HG03097 (cell line): ENCODE measurements around the gene XXYLT1.

Experiments
- ATAC-seq: cut with Tn5 transposase; IDR thresholded peaks from one replicate; pipeline ENCODE4 v1.9.1; 2021; ENCODE audit not compliant: unreplicated experiment, low FRiP score

XXYLT1 gene

DNA sequence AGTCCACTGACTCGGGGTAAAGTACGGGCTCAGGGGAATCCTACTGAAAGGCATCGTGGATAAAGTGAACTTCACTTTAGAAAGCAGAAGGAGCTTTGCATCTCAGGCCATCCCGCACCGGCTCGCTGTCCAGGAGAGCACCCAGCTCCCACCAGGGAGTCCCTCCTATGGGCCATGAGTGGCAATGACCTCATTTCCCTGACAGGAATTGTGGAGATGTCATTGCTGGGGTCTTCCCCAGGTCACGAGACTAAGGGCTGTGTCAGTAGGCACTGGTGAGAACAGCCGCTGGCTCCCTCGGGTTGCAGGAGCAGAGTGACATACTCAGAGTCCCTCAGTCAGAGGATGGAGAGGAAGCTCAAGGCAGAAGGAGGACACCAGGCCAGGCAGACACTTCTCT, 97.3 kb downstream of the XXYLT1 start:
- ATAC-seq, result no peak

DNA sequence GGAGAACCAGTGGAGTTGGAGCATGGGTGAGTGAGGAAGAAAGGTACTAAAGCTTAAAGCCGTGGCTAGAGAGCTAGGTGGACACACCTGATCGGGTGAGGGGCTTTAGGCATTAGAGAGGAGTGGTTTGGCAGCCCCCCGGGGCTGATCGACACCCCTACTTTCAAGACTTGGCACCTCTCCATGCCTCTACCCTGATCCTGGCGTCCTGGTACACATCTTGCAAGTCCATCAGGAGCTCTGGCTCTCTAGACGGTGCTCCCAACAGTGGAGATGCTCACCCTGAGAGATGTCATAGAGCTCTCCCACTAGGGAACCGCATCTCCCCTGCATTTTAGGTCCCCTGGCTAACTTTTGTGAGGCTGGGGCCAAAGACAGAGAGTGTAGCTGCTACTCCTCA, 98.1 kb downstream of the XXYLT1 start:
- no peak for ATAC-seq

DNA sequence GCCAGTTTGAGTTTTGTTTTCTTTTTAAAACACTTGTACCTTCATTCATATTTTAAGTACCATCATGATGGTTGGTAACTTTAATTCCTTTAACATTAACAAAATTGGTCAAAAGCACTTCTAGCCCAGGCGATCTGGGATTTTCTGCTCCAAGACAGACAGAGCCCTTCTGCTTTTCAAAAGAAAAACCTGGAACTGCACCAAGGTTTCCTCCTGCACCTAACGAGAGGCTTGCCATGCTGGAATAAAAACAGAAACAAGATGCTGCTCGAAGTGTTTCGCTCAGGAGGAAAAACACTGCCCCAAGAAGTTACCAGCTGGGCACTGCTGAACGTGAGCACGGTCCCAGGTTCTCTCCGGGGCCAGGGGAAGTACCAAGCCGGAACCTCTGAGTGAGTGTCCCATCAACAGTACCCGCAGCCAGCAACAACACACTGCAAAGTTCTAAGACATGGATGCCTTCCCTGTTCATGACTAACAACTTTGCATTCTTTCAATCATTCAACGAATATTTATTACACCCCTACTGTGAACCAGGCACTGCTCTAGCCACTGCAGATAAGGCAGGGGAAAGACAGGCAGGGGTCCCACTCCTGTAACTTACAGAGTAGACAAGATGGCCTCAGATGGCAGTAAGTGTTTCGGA, 98.8 kb downstream of the XXYLT1 start:
- no peak for ATAC-seq

DNA sequence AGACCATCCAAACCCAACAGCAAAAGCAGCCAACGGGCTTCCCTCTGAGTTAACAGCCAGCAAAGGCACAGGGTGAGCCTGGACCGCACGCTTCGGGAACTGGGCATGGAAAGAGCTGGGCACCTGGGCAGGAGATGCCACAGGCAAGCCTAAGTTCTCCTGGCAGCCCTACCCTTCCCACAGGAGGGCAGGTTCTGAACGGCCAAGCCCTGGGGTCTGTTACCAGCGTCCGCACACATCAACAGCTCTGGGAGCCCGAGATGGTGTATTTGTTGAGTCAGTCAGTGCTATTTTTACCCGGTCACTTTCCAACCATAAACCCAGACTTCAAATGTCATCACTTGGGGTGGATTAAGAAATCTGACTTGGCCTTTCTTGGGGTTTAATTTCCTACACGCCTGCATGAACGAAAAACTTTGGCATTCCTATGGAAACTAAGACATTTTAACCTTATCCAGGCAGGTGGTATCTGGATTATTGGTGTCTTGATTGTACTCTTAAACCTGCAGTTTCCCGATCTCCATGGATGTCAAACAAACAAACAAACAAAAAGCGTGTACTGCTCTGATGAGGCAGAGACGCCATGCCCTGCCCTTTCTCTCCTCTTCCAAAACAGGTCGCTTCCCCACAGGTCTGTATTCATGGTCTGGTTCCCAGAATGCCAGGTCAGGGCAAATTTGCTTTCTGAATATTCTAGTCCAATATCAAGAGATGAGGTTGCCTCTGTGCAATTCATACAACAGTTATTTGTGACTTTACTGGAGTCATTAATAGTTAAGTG, 99.7 kb downstream of the XXYLT1 start:
- ATAC-seq, result no peak

DNA sequence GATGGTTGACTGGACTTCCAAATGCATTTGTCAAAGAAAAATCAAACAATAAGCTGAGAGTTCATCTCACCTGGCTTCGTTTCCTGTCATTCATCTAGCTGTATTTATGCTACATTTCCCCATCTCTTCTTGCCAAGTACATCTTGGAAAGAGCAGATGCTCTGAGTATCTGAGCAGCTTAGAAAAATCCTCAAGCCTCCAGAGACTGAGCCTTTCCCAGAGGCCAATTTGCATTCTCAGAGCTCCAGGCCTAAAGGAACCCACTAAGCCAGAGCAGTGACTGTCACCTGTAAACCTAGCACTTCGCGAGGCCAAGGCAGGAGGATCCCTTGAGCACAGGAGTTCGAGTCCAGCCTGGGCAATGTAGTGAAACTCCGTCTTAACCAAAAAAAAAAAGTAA, 100.5 kb downstream of the XXYLT1 start:
- no peak for ATAC-seq

DNA sequence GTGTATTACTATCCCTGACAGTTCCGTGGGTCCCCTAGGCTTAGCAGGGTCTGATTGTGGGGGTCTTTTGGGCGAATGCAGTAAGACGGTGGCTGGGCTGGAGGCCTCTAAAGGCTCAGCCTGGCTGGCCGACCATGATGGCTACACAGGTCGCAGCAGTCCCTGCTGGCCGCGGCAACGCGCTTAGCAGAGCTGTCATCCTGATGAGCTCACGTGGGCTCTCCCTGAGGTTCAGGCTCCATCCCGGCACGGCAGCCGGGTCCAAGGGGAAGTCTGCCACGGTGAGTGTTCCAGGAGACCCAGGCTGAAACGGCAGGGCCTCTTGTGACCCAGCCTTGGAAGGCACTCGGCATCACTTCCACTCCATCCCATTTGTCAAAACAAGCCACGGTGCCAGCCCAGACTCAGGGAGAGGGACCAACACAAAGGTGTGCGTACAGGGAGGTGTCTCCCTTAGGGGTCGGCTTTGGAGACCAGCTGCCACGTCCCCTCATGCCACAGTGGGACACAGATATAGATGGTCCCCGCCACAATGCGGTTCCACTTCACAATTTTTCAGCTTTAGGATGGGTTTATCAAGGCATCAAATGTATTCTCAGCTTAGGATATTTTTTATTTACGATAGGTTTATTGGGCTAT, 101.8 kb downstream of the XXYLT1 start:
- ATAC-seq, result no peak

DNA sequence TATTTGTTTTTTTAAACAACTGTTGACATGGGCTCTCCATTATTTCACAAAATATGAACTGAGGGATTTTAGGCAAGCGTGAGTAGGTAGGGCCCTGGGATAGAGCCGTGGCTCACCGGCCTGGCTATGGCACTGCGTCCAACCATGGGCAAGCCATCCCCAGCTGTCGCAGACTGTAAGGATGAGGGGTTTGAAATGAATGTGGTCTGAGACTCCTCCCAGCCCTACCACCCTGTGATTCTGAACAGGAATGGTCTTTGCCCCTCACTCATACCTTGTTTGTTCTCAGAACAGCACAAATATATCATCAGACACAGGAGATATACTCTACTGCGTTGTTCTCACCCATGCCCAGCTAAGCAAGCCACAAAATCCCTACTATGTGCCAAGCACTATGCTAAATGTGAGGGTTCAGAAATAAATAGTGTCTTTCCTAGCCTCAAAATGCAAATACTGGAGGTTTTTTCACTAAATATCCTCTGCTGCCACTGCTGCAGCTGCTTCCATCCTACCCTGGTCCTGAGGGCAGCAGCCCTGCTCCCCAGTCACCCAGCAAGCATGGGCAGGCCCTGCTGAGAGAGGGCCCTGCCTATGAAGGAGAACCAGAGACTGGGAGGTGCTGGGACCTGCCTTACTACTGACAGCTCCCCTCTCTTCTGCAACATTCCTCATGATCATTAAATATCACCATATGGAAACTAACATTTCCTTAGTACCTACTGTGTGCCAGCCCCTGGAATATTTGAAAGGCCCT, 102.8 kb downstream of the XXYLT1 start:
- no peak for ATAC-seq

DNA sequence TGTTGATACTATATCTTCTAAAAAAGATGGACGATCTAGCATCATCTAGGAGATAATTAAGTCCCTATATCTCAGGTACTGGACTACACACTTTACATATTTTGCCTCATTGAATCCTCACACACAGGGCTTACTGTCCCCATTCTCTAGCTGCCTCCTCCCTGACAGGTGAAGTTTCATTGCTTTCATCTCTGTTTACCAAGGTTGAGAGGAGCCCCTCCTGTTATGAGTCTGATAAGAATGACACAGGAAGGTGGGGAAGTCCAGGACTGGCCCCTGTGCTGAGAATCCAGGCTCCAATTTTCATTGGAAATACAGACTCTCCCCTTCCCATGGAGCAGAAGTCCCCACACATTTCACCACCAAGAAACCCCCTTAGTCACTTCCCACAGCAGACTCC, 105.2 kb downstream of the XXYLT1 start:
- no peak for ATAC-seq

DNA sequence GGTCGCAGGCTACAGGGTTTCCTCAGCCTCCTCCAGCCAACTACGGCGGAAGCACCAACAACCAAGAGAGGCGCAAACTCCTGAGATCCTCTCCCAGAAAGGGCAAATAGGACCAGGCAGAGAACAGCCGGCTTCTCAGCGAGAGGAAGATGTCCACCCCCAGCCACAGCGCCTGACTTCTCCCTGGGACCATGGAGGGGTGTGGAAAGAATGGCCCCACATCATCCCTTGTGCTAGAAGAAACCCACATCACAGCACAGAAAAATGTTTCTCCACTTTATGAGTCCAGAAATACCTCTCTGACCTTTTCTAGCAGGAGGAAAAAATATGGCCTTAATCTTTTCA, 105.7 kb downstream of the XXYLT1 start:
- ATAC-seq, result no peak

DNA sequence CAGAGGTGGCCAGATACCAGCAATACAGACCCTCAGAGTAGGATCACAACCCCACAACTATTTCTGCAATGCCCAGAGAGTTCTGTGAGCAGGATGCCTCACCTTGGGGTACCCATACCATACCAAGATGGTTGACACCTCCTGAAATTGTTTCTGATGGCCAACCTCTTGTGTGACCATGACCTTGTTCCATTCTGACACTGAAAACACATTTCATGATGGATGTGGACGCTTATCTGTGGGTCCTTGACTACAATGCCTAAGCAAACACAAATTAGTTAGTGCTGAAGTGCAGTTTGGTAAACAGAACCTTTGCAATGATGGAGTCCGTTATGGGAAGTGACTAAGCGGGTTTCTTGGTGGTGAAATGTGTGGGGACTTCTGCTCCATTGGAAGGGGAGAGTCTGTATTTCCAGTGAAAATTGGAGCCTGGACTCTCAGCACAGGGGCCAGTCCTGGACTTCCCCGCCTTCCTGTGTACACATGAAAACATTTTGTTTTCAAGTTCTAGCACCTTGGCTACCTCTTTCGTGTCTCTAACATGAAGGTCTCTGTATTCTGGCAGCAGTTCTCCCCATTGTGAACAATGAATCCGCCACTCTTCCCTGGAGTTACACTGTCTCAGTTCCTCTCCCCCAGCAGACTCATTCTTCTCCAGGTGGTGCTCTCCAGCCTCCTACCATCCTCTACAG, 106.2 kb downstream of the XXYLT1 start:
- ATAC-seq, result no peak

DNA sequence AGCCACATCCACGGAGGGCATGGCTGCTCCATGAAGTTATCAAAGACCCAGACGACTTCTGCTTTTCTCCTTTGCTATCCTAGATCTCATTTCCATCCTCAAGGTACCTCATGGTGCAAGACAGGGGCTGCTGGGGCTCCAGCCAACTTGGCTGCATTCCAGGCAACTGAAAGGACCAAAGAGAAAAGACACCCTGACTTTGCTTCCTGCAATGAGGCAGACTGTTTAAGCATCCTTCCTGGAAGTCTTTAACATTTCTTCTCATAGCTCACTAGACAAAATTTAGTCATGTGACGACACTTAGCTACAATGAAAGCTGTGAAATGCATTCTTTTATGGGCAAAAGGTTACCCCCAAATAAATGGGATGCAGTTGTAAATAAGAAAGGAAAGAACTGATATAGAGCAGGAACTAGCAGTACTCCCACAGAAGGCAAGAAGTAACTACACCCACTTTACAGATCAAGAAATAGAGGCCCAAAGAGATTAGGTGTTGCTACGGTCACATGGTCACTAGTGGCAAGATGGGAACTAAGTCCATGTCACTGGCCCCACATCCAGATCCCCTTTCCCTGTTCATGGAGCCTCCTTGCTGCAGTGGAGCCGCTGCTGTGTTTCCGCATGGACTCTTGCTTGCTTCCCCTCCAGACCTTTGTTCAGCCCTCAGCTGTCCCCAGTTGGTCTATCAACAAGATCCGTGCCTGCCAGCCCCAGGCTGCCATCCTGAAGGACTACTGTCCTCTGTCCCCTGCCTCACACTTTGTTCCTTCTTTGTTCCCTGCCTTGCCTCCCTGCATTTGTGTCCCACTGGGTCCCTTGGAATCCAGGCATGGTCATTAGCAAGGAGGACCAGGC, 107.0 kb downstream of the XXYLT1 start:
- ATAC-seq, result no peak

DNA sequence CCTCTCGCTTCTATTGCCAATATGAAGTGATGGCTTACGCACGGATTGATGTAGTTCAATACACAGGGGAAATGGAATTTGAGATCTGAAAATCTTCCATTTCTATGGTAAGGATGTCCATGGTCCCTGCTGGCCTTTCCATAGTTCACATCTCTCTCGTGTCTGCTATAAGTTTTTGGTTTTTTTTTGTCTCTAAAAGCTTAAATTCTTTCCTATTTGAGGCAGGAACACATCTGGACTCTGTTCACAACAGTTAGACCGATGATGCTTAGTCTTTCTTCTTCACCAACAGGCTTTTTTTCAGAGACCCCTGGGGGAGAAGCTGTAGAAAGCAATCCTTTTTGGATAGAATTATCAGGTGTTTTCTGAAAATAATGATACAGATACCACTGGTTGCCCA, 108.1 kb downstream of the XXYLT1 start:
- ATAC-seq, result no peak

DNA sequence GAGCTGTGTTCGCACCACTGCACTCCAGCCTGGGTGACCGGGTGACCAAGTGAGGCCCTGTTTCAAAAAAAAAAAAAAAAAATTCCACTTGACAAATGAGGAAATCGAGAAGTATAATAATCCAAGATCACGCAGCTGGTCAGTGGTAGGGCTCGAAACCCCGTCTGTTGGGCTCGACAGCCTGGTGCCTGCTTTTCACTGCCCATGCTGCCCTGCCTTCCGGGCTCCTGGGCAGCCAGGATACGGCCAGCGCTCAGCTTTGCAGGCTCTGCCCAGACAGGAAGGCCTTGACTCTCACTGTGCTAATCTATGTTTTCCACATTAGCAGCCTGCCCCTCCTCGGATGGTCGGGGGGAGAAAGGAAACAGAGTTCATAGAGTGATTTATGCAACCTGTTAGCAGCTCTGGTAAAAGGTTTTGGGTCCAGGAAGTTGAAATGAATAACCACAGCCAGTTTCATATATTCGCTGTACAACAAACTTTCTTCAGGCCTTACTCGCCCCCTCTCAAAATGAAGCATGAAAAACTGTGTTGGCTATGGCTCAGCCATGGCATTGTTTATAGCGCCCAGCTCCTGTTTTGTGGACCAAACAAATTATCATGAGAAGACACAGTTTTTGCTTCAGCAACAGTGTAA, 108.8 kb downstream of the XXYLT1 start:
- ATAC-seq, result peak; percentile 60

DNA sequence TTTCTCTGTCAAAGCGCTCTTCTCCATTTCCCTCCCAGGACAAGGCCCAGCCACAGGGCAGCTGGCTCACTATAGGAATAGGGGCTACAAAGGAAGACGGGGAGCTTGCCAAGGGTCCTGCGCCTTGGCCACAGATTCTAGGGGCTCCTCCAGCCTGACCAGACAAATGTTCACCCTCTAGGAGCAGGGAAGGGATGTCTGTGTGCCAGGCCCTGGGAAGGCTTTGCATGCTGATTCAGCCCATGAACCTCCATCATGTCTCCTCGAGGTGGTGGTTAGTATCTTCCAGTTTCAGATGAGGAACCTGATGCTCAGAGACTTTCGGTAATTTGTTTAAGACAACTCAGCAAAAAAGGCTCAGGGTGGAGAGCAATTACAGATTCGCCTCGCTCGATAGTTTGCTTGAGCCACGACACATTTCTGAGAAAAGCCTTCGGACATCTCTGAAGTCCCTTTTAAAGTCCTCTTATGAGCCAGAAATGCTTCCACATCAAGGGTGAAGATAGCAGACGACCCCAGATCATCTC, 110.0 kb downstream of the XXYLT1 start:
- no peak for ATAC-seq

DNA sequence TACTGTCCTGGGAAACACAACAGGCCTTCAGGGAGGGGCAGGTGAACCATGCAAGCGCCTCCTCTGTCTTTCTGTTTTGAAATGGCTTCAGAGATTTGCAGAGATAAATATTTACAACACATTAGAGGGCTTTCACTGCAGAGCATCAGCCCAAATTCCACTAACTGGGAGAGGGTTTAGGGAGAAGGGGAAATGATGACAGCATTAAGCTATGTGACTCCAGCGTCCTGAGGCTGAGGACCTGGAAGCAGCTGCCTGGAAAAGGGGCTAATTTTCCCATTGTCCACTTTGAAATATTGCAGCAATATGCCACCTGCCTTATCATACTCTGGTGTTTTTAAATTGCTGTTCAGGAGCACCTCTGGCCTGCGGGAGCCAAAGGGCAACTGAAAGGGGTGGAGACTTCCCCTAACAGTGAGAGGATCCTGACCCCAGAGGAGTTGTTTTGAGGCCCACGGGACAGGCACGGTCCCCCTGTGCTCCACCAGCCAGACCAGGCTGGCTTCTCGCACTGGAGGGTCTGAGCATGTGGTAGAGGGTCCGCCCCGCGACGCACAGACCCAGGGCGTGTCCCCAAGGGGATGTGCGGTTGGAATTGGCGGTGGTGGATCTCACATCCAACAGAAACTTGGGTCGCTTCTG, 110.6 kb downstream of the XXYLT1 start:
- no peak for ATAC-seq

DNA sequence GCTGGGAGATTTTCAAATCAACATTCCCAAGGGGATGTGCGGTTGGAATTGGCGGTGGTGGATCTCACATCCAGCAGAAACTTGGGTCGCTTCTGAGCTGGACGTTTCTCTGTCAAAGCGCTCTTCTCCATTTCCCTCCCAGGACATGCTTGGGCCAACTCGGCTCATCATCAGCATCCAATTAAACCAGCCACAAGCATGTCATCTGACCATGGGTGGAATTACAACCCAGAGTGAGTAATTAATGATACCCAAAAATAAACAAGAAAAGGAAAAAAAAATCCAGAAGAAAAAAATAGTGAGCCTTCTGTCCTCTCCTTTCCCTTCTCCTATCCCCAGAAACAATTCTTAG, 111.2 kb downstream of the XXYLT1 start:
- no peak for ATAC-seq

DNA sequence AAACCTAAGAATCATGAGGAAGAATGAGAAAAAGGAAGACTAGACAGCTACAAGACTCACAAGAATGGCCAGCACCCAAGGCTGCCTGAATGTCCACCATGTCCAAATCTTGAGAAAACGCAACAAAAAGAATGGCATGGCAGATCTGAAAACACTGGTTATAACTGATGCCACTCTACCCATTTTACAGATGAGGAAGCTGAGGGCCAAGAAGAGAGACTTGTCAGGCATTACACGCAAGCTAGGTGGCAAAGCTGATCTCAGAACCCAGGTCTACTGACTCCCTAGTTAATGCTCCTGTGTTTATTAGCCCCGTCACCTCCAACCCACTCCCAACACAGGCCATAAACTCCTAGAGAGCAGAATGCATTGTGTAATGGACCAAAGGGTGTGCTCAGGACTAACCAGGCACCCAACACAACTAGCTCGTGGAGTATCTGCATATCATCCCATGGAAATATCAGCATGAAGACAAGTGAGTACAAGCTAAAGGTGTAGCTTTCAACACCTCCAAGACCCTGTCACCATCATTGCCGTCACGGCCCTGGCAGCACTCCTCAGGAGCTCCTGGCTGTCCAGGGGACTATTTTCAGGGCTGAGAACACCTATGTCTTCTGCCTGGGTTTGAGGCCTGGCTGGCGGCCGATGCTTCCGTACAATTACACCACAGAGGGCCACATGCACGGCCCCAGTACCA, 111.7 kb downstream of the XXYLT1 start:
- no peak for ATAC-seq

DNA sequence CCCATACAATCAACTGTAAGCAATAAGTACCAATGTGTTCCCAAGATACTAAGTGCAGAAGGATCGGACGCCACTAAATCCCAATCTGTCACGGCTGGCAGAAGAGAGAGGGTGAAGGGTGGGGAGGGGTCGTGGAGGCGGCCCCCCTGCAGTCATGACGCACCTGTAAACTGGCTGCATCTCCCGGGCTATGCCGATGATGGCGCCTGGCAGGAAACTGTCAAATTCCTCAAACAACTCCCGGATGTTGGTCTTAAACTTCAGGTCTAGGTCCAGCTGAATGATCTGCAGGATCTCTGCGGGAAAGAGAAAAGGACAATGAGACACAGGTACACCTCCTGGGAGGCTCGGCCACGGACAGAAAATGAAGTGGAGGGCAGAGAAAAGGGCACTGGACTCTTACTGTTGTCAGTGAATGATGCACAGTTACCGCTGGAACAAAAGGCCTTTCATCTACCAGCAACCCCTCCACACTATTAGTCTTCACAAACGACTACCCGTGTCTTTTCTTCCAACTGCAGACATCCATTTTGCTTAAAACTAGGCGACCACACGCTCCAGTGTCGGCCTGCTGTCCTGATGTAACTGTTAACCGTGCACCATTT, 114.6 kb downstream of the XXYLT1 start:
- ATAC-seq, result no peak
